H9 (cell line): ENCODE data around the gene GPATCH3. TPM values are rescaled to one million over a fixed set of nuclear protein-coding genes. Genes with fewer than 3 reads are reported as not detected.

Source experiments
- DNase-seq: peaks from one replicate; pipeline ENCODE4 v3.0.0-alpha.2; 2017
- H2AFZ ChIP-seq: one replicate; pipeline ENCODE4 v1.6.1; 2013; ENCODE audit warnings: mild to moderate bottlenecking, low read length, control low read depth, moderate library complexity
- H2AK5ac ChIP-seq: 2 replicates; pipeline ENCODE4 v1.6.1; 2013; ENCODE audit warnings: low read length, control low read depth, mixed read lengths; ENCODE audit not compliant: insufficient read length
- H2BK120ac ChIP-seq: one replicate; pipeline ENCODE4 v1.6.1; 2013; ENCODE audit warnings: low read depth, mild to moderate bottlenecking, low read length, control low read depth, inconsistent platforms; ENCODE audit not compliant: poor library complexity, severe bottlenecking
- H2BK12ac ChIP-seq: 2 replicates; pipeline ENCODE4 v1.6.1; 2013; ENCODE audit warnings: low read length, control low read depth, mixed read lengths, low read depth; ENCODE audit not compliant: insufficient read length
- H2BK15ac ChIP-seq: 2 replicates; pipeline ENCODE4 v1.6.1; 2013; ENCODE audit warnings: low read depth, low read length, control low read depth
- H2BK20ac ChIP-seq: one replicate; pipeline ENCODE4 v1.6.1; 2013; ENCODE audit warnings: low read depth, mild to moderate bottlenecking, low read length, control low read depth, inconsistent platforms; ENCODE audit not compliant: poor library complexity, severe bottlenecking
- H2BK5ac ChIP-seq: 2 replicates; pipeline ENCODE4 v1.6.1; 2013; ENCODE audit warnings: low read length, control low read depth, mixed read lengths; ENCODE audit not compliant: insufficient read length
- H3K14ac ChIP-seq: 2 replicates; pipeline ENCODE4 v1.6.1; 2013; ENCODE audit warnings: low read length, control low read depth; ENCODE audit not compliant: insufficient read depth
- H3K18ac ChIP-seq: 2 replicates; pipeline ENCODE4 v1.6.1; 2013; ENCODE audit warnings: low read depth, mild to moderate bottlenecking, mixed read lengths, low read length, control low read depth; ENCODE audit not compliant: insufficient read length
- H3K23ac ChIP-seq: 2 replicates; pipeline ENCODE4 v1.6.1; 2013; ENCODE audit warnings: low read length, control low read depth, mixed read lengths, low read depth; ENCODE audit not compliant: insufficient read length
- H3K23me2 ChIP-seq: 2 replicates; pipeline ENCODE4 v1.6.1; 2013; ENCODE audit warnings: low read depth, mild to moderate bottlenecking, mixed read lengths, low read length, control low read depth; ENCODE audit not compliant: insufficient read length, poor library complexity, severe bottlenecking
- H3K27ac ChIP-seq: 2 replicates; pipeline ENCODE4 v1.5.1; 2013; ENCODE audit warnings: low read length, control low read depth, mixed read lengths, low read depth; ENCODE audit not compliant: insufficient read length
- H3K27me3 ChIP-seq: 2 replicates; pipeline ENCODE4 v1.6.1; 2013; ENCODE audit warnings: low read length, control low read depth, inconsistent platforms; ENCODE audit not compliant: insufficient read depth
- H3K4ac ChIP-seq: 2 replicates; pipeline ENCODE4 v1.6.1; 2013; ENCODE audit warnings: low read depth, mild to moderate bottlenecking, control low read depth, inconsistent platforms, low read length, moderate library complexity
- H3K4me1 ChIP-seq: 2 replicates; pipeline ENCODE4 v1.6.1; 2013; ENCODE audit warnings: low read length, control low read depth, inconsistent platforms; ENCODE audit not compliant: insufficient read depth
- H3K4me2 ChIP-seq: 2 replicates; pipeline ENCODE4 v1.6.1; 2013; ENCODE audit warnings: low read length, control low read depth, mixed read lengths; ENCODE audit not compliant: insufficient read length, insufficient read depth
- H3K56ac ChIP-seq: 2 replicates; pipeline ENCODE4 v1.6.1; 2013; ENCODE audit warnings: low read depth, mild to moderate bottlenecking, mixed read lengths, low read length, control low read depth; ENCODE audit not compliant: insufficient read length
- H3K79me1 ChIP-seq: 2 replicates; pipeline ENCODE4 v1.6.1; 2013; ENCODE audit warnings: low read depth, mild to moderate bottlenecking, moderate library complexity, low read length, control low read depth, inconsistent platforms; ENCODE audit not compliant: insufficient read depth, poor library complexity, severe bottlenecking
- H3K79me2 ChIP-seq: 2 replicates; pipeline ENCODE4 v1.6.1; 2013; ENCODE audit warnings: low read length, control low read depth, inconsistent platforms; ENCODE audit not compliant: insufficient read depth
- H3K9ac ChIP-seq: 2 replicates; pipeline ENCODE4 v1.6.1; 2013; ENCODE audit warnings: low read length, control low read depth, mixed read lengths; ENCODE audit not compliant: insufficient read length; ENCODE audit errors: extremely low read depth
- H3K9me3 ChIP-seq: one replicate; pipeline ENCODE4 v1.6.1; 2013; ENCODE audit warnings: low read depth, low read length, inconsistent platforms; ENCODE audit not compliant: control insufficient read depth
- H3T11ph ChIP-seq: one replicate; pipeline ENCODE4 v1.6.1; 2013; ENCODE audit warnings: mild to moderate bottlenecking, low read length, control low read depth, inconsistent platforms
- H4K20me1 ChIP-seq: one replicate; pipeline ENCODE4 v1.6.1; 2013; ENCODE audit not compliant: control insufficient read depth, insufficient read length, insufficient read depth
- H4K5ac ChIP-seq: 2 replicates; pipeline ENCODE4 v1.6.1; 2013; ENCODE audit warnings: low read depth, mild to moderate bottlenecking, mixed read lengths, low read length, control low read depth; ENCODE audit not compliant: insufficient read length
- H4K8ac ChIP-seq: replicated peaks from 2 replicates; pipeline ENCODE4 v1.6.1; 2013; ENCODE audit warnings: low read length, control low read depth, mixed read lengths, low read depth; ENCODE audit not compliant: insufficient read length
- H4K91ac ChIP-seq: 2 replicates; pipeline ENCODE4 v1.6.1; 2013; ENCODE audit warnings: low read depth, mild to moderate bottlenecking, moderate library complexity, mixed read lengths, low read length, control low read depth; ENCODE audit not compliant: insufficient read length
- H3K27ac Mint-ChIP-seq, 3 experiments: 2 replicates in 2 of 3; 3 replicates in 1 of 3; pipeline ENCODE4 v1.8.0; 2020 to 2021; ENCODE audit warnings: mixed read lengths in 3 of 3, mild to moderate bottlenecking in 1 of 3, moderate library complexity in 1 of 3
- H3K27me3 Mint-ChIP-seq: 2 replicates; pipeline ENCODE4 v1.8.0; 2021; ENCODE audit warnings: low read depth, mild to moderate bottlenecking, moderate library complexity, mixed read lengths
- H3K36me3 Mint-ChIP-seq, 3 experiments: 2 replicates in 2 of 3; 3 replicates in 1 of 3; pipeline ENCODE4 v1.8.0; 2020 to 2021; ENCODE audit warnings: low read depth in 3 of 3, mixed read lengths in 3 of 3; ENCODE audit not compliant: insufficient read depth in 1 of 3
- H3K4me1 Mint-ChIP-seq, 2 experiments: 2 replicates each; pipeline ENCODE4 v1.8.0; 2020; ENCODE audit warnings: mixed read lengths in 2 of 2
- H3K4me3 Mint-ChIP-seq, 2 experiments: 2 replicates in 1 of 2; 3 replicates in 1 of 2; pipeline ENCODE4 v1.8.0; 2020 to 2021; ENCODE audit warnings: mild to moderate bottlenecking in 2 of 2, mixed read lengths in 2 of 2, moderate library complexity in 1 of 2
- H3K9me3 Mint-ChIP-seq, 2 experiments: 2 replicates in 1 of 2; 3 replicates in 1 of 2; pipeline ENCODE4 v1.8.0; 2020; ENCODE audit warnings: mild to moderate bottlenecking in 2 of 2, mixed read lengths in 2 of 2, moderate library complexity in 1 of 2
- CTCF ChIP-seq: fragments of 200-600 bp; sonication (generic); conservative IDR thresholded peaks from 3 replicates; pipeline ENCODE4 v1.8.0; 2021; ENCODE audit warnings: antibody characterized with exemption, mild to moderate bottlenecking
- WGBS: extraction: QIAGEN DNeasy Blood & Tissue Kit; methylation state at CpG from one replicate; pipeline ENCODE4 v1.1.7; 2013; ENCODE audit warnings: missing lambda C conversion rate, low lambda C conversion rate, mixed read lengths; ENCODE audit not compliant: insufficient read length; ENCODE audit errors: extremely low coverage; 5-methylcytosine and 5-hydroxymethylcytosine counted together
- total RNA-seq: library from RNA; stranded (reverse); gene quantifications from 2 replicates; pipeline ENCODE4 v1.2.1, GENCODE V29; 2021

The GPATCH3 gene
- total RNA-seq, 1 experiment from 2014 or later: 19.4 TPM

- Mint-ChIP-seq H3K36me3 (no peaks in the 10 kb centered on the region), H3K9me3 (no peaks in the 10 kb centered on the region), H3K27ac (no peak overlapping the region), H3K4me3 (no peak overlapping the region), H3K4me1 (no peaks in the 10 kb centered on the region), H3K27me3 (peaks cover 2% of the 10 kb centered on the region)
- Histone ChIP-seq H2AK5ac (no peak overlapping the region), H3K79me2 (no peaks in the 10 kb centered on the region), H3K9me3 (no peaks in the 10 kb centered on the region), H2BK5ac (no peak overlapping the region), H2BK15ac (no peak overlapping the region), H3K4me1 (no peaks in the 10 kb centered on the region), H3K4ac (no peak overlapping the region), H3K27ac (no peak overlapping the region), H3K4me2 (no peak overlapping the region), H3K27me3 (no peaks in the 10 kb centered on the region), H2AFZ (no peak overlapping the region), H3K14ac (no peak overlapping the region; the same call in 1 of the 2 replicates), H3K56ac (no peak overlapping the region), H2BK120ac (no peak overlapping the region), H4K5ac (no peak overlapping the region), H4K91ac (no peak overlapping the region), H4K8ac (no peak overlapping the region), H4K20me1 (no peaks in the 10 kb centered on the region), H2BK12ac (no peak overlapping the region), H3K18ac (no peak overlapping the region), H3K23me2 (no peaks in the 10 kb centered on the region), H2BK20ac (no peak overlapping the region), H3K79me1 (no peaks in the 10 kb centered on the region), H3K23ac (no peak overlapping the region), H3T11ph (no peak overlapping the region), H3K9ac (no peak overlapping the region)
- no peak for DNase-seq
- no peak for TF ChIP-seq CTCF
- WGBS: no CpG with 5 or more reads among the region's 6 CpGs
These were observed 7.0 kb upstream of the GPATCH3 start for GRCh38 chr1:26907071-26907917.
